ENCODE results near the gene VMP1. TPM values are rescaled to one million over a fixed set of nuclear protein-coding genes. Genes with fewer than 3 reads are reported as not detected.

The VMP1 gene
- total RNA-seq, 1 experiment from 2014 or later: 83.1 TPM

DNA sequence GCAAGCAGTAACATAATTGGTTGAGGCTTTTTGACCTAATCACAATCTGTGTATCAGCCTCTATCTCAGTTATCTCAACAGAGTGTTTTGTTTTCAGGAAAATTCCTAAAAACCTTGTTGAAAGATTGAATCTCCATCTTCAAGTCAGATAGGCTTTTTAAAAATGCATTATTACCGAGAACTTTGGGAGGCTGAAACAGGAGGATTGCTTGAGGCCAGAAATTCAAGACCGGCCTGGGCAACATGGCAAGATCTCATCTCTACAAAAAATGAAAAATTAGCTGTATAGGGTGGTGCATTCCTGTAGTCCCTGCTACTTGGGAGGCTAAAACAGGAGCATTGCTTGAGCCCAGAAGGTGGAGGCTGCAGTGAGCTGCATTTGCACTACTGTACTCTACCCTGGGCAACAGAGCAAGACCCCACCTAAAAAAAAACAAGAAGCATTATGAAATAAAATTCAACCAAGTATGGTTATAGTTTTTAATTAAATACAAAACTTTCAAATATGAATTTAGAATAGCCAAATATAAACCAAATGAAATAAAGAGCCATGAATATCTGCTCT is 68.4 kb downstream of the VMP1 start:
- no peak overlapping the region for H3K23ac ChIP-seq (ENCODE audit: insufficient read length, low read depth, low read length)
- no peak overlapping the region for H4K8ac ChIP-seq (replicated peaks; ENCODE audit: insufficient read length, low read depth, low read length)
- TF ChIP-seq, protein P1, sequence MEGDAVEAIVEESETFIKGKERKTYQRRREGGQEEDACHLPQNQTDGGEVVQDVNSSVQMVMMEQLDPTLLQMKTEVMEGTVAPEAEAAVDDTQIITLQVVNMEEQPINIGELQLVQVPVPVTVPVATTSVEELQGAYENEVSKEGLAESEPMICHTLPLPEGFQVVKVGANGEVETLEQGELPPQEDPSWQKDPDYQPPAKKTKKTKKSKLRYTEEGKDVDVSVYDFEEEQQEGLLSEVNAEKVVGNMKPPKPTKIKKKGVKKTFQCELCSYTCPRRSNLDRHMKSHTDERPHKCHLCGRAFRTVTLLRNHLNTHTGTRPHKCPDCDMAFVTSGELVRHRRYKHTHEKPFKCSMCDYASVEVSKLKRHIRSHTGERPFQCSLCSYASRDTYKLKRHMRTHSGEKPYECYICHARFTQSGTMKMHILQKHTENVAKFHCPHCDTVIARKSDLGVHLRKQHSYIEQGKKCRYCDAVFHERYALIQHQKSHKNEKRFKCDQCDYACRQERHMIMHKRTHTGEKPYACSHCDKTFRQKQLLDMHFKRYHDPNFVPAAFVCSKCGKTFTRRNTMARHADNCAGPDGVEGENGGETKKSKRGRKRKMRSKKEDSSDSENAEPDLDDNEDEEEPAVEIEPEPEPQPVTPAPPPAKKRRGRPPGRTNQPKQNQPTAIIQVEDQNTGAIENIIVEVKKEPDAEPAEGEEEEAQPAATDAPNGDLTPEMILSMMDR (conservative IDR thresholded peaks at IDR 0.05): no peak
- no peak overlapping the region for H3K27ac ChIP-seq (ENCODE audit: insufficient read length, low read depth, low read length)
- H3K4ac ChIP-seq (ENCODE audit: low read depth, low read length): no peak overlapping the region
- no peak overlapping the region for H2BK5ac ChIP-seq (ENCODE audit: insufficient read length, low read length)
- no CpG with 5 or more reads among the region's 2 CpGs for WGBS (ENCODE audit: extremely low coverage, insufficient read length, low lambda C conversion rate)
- no peak overlapping the region for H4K5ac ChIP-seq (ENCODE audit: insufficient read length, low read depth, low read length)
- H3K79me1 ChIP-seq (ENCODE audit: insufficient read depth, low read depth, low read length, poor library complexity, severe bottlenecking): no peaks in the 10 kb centered on the region
- H3K27me3 ChIP-seq (ENCODE audit: insufficient read depth, low read length): no peaks in the 10 kb centered on the region
- Mint-ChIP-seq H3K4me3 (no peak overlapping the region), H3K9me3 (no peaks in the 10 kb centered on the region), H3K27me3 (ENCODE audit: low read depth) (no peaks in the 10 kb centered on the region), H3K36me3 (ENCODE audit: insufficient read depth in 1 of 3, low read depth in 3 of 3) (peaks cover 9 to 34% (median 16%) of the 10 kb centered on the region in 3 experiments; a peak in 5 of 7 replicates), H3K4me1 (no peaks in the 10 kb centered on the region), H3K27ac (no peak overlapping the region)
- H2BK20ac ChIP-seq (ENCODE audit: low read depth, low read length, poor library complexity, severe bottlenecking): no peak overlapping the region
- H2AK5ac ChIP-seq (ENCODE audit: insufficient read length, low read length): no peak overlapping the region
- H4K20me1 ChIP-seq (ENCODE audit: control insufficient read depth, insufficient read depth, insufficient read length): no peaks in the 10 kb centered on the region
- H2BK120ac ChIP-seq (ENCODE audit: low read depth, low read length, poor library complexity, severe bottlenecking): no peak overlapping the region
- H3K4me1 ChIP-seq (ENCODE audit: insufficient read depth, low read length): no peaks in the 10 kb centered on the region
- no peaks in the 10 kb centered on the region for H3K23me2 ChIP-seq (ENCODE audit: insufficient read length, low read depth, low read length, poor library complexity, severe bottlenecking)
- no peaks in the 10 kb centered on the region for H3K9me3 ChIP-seq (ENCODE audit: control insufficient read depth, low read depth, low read length)
- H3T11ph ChIP-seq (ENCODE audit: low read length): no peak overlapping the region
- no peak overlapping the region for H3K56ac ChIP-seq (ENCODE audit: insufficient read length, low read depth, low read length)
- no peak overlapping the region for H3K18ac ChIP-seq (ENCODE audit: insufficient read length, low read depth, low read length)
- no peak for DNase-seq
- H2AFZ ChIP-seq (ENCODE audit: low read length): no peak overlapping the region
- H2BK15ac ChIP-seq (ENCODE audit: low read depth, low read length): no peak overlapping the region
- no peak overlapping the region for H4K91ac ChIP-seq (ENCODE audit: insufficient read length, low read depth, low read length)
- no peak overlapping the region for H3K4me2 ChIP-seq (ENCODE audit: insufficient read depth, insufficient read length, low read length)
- no peak overlapping the region for H3K14ac ChIP-seq (ENCODE audit: insufficient read depth, low read length)
- H3K79me2 ChIP-seq (ENCODE audit: insufficient read depth, low read length): no peaks in the 10 kb centered on the region
- no peak overlapping the region for H3K9ac ChIP-seq (ENCODE audit: extremely low read depth, insufficient read length, low read length)
- H2BK12ac ChIP-seq (ENCODE audit: insufficient read length, low read depth, low read length): no peak overlapping the region

All from H9 (cell line).